ENCODE measurements around the gene SCGB3A1. TPM values are rescaled to one million over a fixed set of nuclear protein-coding genes. Genes with fewer than 3 reads are reported as not detected.

The SCGB3A1 gene
- total and polyA plus RNA-seq, 2 of the 4 experiments (the other 2 are of a cell fraction) = not detected

GRCh38 chr5:180630426-180630825 lies 39.1 kb upstream of the SCGB3A1 start:
- 66% methylated on average over 12 of the region's 22 CpGs; no CpG with 5 or more reads in 1 of the 2 experiments for WGBS, 2 experiments (ENCODE audit: extremely low coverage in 2 of 2, insufficient read length in 1 of 2)
- dilution Hi-C loops (cut with HindIII; ENCODE audit: low sequenced_read_pairs, unreplicated experiment) = no loop called here
- H4K91ac ChIP-seq (ENCODE audit: insufficient read depth, low read depth, low read length) = no peak overlapping the region

More at GRCh38 chr5:180630426-180630825, 39.1 kb upstream of the SCGB3A1 start:
- POLR2A ChIA-PET (ENCODE audit: unreplicated experiment) = no interaction called here
- in situ Hi-C loops (cut with MboI; ENCODE audit: low sequenced_read_pairs) = no loop called here
- no peaks in the 10 kb centered on the region for H3K36me3 ChIP-seq (ENCODE audit: control insufficient read depth, insufficient read depth, low read length)
- no peak overlapping the region for H3K4me2 ChIP-seq (ENCODE audit: low read depth, low read length)
- CTCF ChIA-PET = no interaction called here
- H3K14ac ChIP-seq (replicated peaks; ENCODE audit: low read depth, low read length) = no peak overlapping the region
- ATAC-seq (ENCODE audit: low read depth) = no peak
- H3K56ac ChIP-seq (ENCODE audit: extremely low read depth, insufficient read depth, low read length) = no peak overlapping the region
- no peak overlapping the region for H2BK15ac ChIP-seq (ENCODE audit: low read depth, low read length)
- no peaks in the 10 kb centered on the region; the same call in 1 of the 2 replicates for H4K20me1 ChIP-seq (ENCODE audit: insufficient read depth, low read length)
- H3K27me3 ChIP-seq (ENCODE audit: control insufficient read depth, insufficient read depth, low read length) = peaks cover 2% of the 10 kb centered on the region; the same call in 1 of the 2 replicates
- H3K4me3 ChIP-seq (ENCODE audit: insufficient read depth, low read depth, low read length) = no peak overlapping the region
- no peak for DNase-seq
- no peak overlapping the region for H3K27ac ChIP-seq (ENCODE audit: insufficient read depth, low read length)
- H2BK5ac ChIP-seq (ENCODE audit: low read depth, low read length, poor library complexity, severe bottlenecking) = no peak overlapping the region
- intact Hi-C loops (cut with micrococcal nuclease) = no loop called here
- H3K4me1 ChIP-seq (ENCODE audit: control insufficient read depth, insufficient read depth, low read length) = no peaks in the 10 kb centered on the region
- H3K18ac ChIP-seq (ENCODE audit: low read depth, low read length) = no peak overlapping the region
- no peak overlapping the region for H2AFZ ChIP-seq (replicated peaks; ENCODE audit: low read length, poor library complexity)
- no peak overlapping the region for H2BK120ac ChIP-seq (ENCODE audit: low read depth, low read length)
- no peaks in the 10 kb centered on the region for H3K9me1 ChIP-seq (ENCODE audit: insufficient read depth, low read length)
- no peak overlapping the region for H4K5ac ChIP-seq (ENCODE audit: low read depth, low read length)
- no peak overlapping the region for H3K9ac ChIP-seq (ENCODE audit: low read depth, low read length)
- H3K23ac ChIP-seq (ENCODE audit: low read depth, low read length) = no peak overlapping the region
- no peaks in the 10 kb centered on the region for H3K79me1 ChIP-seq (ENCODE audit: low read depth in 1 of 2, low read length in 2 of 2)
- BruUV-seq (replicated peaks) = no TSS peak
- H3K9me3 ChIP-seq (ENCODE audit: control insufficient read depth, insufficient read depth, low read length) = no peaks in the 10 kb centered on the region
- no peak overlapping the region for H4K8ac ChIP-seq (ENCODE audit: low read depth in 2 of 2, low read length in 2 of 2)
- H2BK20ac ChIP-seq (ENCODE audit: low read depth, low read length) = no peak overlapping the region
- TF ChIP-seq CHD1 (IDR thresholded peaks at IDR 0.05; ENCODE audit: low read depth, low read length) (no peak), USF2 (IDR thresholded peaks at IDR 0.05; ENCODE audit: low read depth, low read length) (no peak), MXI1 (IDR thresholded peaks at IDR 0.05; ENCODE audit: borderline replicate concordance, low read depth, low read length) (no peak), RCOR1 (IDR thresholded peaks at IDR 0.05; ENCODE audit: insufficient replicate concordance, low read length) (no peak), BHLHE40 (IDR thresholded peaks at IDR 0.05; ENCODE audit: low read depth, low read length) (no peak), ELK1 (IDR thresholded peaks at IDR 0.05; ENCODE audit: borderline replicate concordance, low read depth, low read length) (no peak), CEBPB (IDR thresholded peaks at IDR 0.05; ENCODE audit: low read depth, low read length) (no peak), POLR2A (IDR thresholded peaks at IDR 0.05; ENCODE audit: low read depth, low read length) (no peak), CTCF (conservative IDR thresholded peaks at IDR 0.05; ENCODE audit: low read depth, low read length) (no peak), FOS (IDR thresholded peaks at IDR 0.05; ENCODE audit: low read depth, low read length) (no peak), MAZ (IDR thresholded peaks at IDR 0.05; ENCODE audit: borderline replicate concordance, low read depth, low read length) (no peak), NFE2L2 (IDR thresholded peaks at IDR 0.05; ENCODE audit: low read depth, low read length) (no peak), RFX5 (IDR thresholded peaks at IDR 0.05; ENCODE audit: low read depth, low read length) (no peak), RAD21 (IDR thresholded peaks at IDR 0.05; ENCODE audit: low read length) (no peak), MAFK (IDR thresholded peaks at IDR 0.05; ENCODE audit: low read depth, low read length) (no peak), SMC3 (IDR thresholded peaks at IDR 0.05; ENCODE audit: low read depth, low read length) (no peak)
- no peak overlapping the region for H2AK5ac ChIP-seq (ENCODE audit: low read depth, low read length)
- H2AK9ac ChIP-seq (replicated peaks; ENCODE audit: low read depth, low read length, poor library complexity) = no peak overlapping the region
- H3K4ac ChIP-seq (ENCODE audit: low read depth, low read length) = no peak overlapping the region
